ENCODE data around the gene MOB3A. TPM values are rescaled to one million over a fixed set of nuclear protein-coding genes. Genes with fewer than 3 reads are reported as not detected.

Gene MOB3A
- total and polyA plus RNA-seq, 2 donors (not counting 1 experiment from before 2014, with no cell fraction given), result 17.2 to 34.8 TPM

DNA sequence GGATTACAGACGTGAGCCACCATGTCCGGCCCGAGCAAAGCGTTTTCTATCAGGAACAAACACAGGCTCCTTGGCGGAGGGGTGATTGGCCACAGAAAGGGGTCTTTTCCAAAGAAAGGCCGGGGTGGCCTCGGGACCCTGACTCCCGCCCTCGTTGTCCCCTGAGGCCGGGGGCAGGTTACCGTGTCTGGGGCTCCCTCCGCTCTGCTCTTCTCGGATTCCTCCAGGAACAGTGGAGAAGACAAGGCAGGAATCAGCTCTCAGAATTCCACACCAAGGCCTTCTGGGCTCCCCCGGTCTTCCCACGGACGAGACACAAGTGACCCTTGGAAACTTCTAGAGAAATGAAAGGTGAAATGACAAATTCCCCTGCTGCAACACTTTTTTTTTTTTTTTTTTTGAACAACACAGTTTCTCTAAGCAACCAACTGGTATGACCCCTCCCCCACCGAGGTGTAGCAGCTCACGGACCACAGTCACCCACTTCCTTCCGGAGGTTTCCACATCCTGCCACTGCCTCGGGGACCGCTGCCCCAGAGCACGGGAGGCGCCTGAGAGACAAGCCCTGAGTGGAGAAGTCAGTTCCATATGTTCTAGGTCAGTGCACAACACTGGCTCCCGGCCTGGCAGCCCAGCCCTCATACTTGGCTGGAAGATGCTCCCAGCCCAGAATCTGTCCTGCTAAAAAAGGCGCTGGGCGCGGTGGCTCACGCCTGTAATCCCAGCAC is 11.0 kb downstream of the MOB3A start:
- Histone ChIP-seq H3K79me2 (ENCODE audit: control insufficient read depth, insufficient read depth, low read length) (peaks cover 29% of the 10 kb centered on the region), H3K27ac (ENCODE audit: insufficient read depth, low read length) (no peak overlapping the region), H3K36me3 (ENCODE audit: control insufficient read depth, insufficient read depth, low read length) (peaks cover 18% of the 10 kb centered on the region), H3K4me2 (ENCODE audit: extremely low read depth, insufficient read depth, low read length) (no peak overlapping the region), H3K9me3 (ENCODE audit: control insufficient read depth, insufficient read depth, low read depth, low read length) (no peaks in the 10 kb centered on the region), H4K20me1 (ENCODE audit: control insufficient read depth, extremely low read depth, insufficient read depth, low read length) (no peaks in the 10 kb centered on the region), H3K27me3 (ENCODE audit: control insufficient read depth, insufficient read depth, low read length) (no peaks in the 10 kb centered on the region), H3K9ac (ENCODE audit: insufficient read depth, low read length) (no peak overlapping the region), H3K4me1 (ENCODE audit: control insufficient read depth, extremely low read depth, insufficient read depth, low read length) (peaks cover 8% of the 10 kb centered on the region), H2AFZ (ENCODE audit: low read length) (no peak overlapping the region), H3K4me3 (replicated peaks in 1 of 4; ENCODE audit: control extremely low read depth in 1 of 4, insufficient read depth in 1 of 4, low read depth in 3 of 4, low read length in 4 of 4) (no peak overlapping the region)
- TF ChIP-seq, protein P1, sequence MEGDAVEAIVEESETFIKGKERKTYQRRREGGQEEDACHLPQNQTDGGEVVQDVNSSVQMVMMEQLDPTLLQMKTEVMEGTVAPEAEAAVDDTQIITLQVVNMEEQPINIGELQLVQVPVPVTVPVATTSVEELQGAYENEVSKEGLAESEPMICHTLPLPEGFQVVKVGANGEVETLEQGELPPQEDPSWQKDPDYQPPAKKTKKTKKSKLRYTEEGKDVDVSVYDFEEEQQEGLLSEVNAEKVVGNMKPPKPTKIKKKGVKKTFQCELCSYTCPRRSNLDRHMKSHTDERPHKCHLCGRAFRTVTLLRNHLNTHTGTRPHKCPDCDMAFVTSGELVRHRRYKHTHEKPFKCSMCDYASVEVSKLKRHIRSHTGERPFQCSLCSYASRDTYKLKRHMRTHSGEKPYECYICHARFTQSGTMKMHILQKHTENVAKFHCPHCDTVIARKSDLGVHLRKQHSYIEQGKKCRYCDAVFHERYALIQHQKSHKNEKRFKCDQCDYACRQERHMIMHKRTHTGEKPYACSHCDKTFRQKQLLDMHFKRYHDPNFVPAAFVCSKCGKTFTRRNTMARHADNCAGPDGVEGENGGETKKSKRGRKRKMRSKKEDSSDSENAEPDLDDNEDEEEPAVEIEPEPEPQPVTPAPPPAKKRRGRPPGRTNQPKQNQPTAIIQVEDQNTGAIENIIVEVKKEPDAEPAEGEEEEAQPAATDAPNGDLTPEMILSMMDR (conservative IDR thresholded peaks at IDR 0.05 in 1 of 2, IDR thresholded peaks at IDR 0.05 in 1 of 2; ENCODE audit: low read depth in 1 of 2, low read length in 2 of 2), result no peak
- TF ChIP-seq EZH2 (IDR thresholded peaks at IDR 0.05; ENCODE audit: low read length, missing control alignments), result no peak
- DNase-seq (ENCODE audit: low read depth in 2 of 2), result peak in 1 of 2 donors; percentile 46

- Histone ChIP-seq H3K79me2 (ENCODE audit: control insufficient read depth, insufficient read depth, low read length) (peaks cover 15% of the 10 kb centered on the region), H2AFZ (ENCODE audit: low read length) (no peak overlapping the region), H4K20me1 (ENCODE audit: control insufficient read depth, extremely low read depth, insufficient read depth, low read length) (no peaks in the 10 kb centered on the region), H3K4me1 (ENCODE audit: control insufficient read depth, extremely low read depth, insufficient read depth, low read length) (no peaks in the 10 kb centered on the region), H3K9me3 (ENCODE audit: control insufficient read depth, insufficient read depth, low read depth, low read length) (no peaks in the 10 kb centered on the region), H3K36me3 (ENCODE audit: control insufficient read depth, insufficient read depth, low read length) (peaks cover 21% of the 10 kb centered on the region), H3K4me3 (replicated peaks in 1 of 4; ENCODE audit: control extremely low read depth in 1 of 4, insufficient read depth in 1 of 4, low read depth in 3 of 4, low read length in 4 of 4) (no peak overlapping the region), H3K9ac (ENCODE audit: insufficient read depth, low read length) (no peak overlapping the region), H3K27me3 (ENCODE audit: control insufficient read depth, insufficient read depth, low read length) (no peaks in the 10 kb centered on the region), H3K27ac (ENCODE audit: insufficient read depth, low read length) (no peak overlapping the region), H3K4me2 (ENCODE audit: extremely low read depth, insufficient read depth, low read length) (no peak overlapping the region)
- TF ChIP-seq EZH2 (IDR thresholded peaks at IDR 0.05; ENCODE audit: low read length, missing control alignments), result no peak
- TF ChIP-seq, protein P1 (conservative IDR thresholded peaks at IDR 0.05 in 1 of 2, IDR thresholded peaks at IDR 0.05 in 1 of 2; ENCODE audit: low read depth in 1 of 2, low read length in 2 of 2), result no peak
- DNase-seq (ENCODE audit: low read depth in 2 of 2), result no peak
Measured at GRCh38 chr19:2083174-2083854, 12.8 kb downstream of the MOB3A start.

DNA sequence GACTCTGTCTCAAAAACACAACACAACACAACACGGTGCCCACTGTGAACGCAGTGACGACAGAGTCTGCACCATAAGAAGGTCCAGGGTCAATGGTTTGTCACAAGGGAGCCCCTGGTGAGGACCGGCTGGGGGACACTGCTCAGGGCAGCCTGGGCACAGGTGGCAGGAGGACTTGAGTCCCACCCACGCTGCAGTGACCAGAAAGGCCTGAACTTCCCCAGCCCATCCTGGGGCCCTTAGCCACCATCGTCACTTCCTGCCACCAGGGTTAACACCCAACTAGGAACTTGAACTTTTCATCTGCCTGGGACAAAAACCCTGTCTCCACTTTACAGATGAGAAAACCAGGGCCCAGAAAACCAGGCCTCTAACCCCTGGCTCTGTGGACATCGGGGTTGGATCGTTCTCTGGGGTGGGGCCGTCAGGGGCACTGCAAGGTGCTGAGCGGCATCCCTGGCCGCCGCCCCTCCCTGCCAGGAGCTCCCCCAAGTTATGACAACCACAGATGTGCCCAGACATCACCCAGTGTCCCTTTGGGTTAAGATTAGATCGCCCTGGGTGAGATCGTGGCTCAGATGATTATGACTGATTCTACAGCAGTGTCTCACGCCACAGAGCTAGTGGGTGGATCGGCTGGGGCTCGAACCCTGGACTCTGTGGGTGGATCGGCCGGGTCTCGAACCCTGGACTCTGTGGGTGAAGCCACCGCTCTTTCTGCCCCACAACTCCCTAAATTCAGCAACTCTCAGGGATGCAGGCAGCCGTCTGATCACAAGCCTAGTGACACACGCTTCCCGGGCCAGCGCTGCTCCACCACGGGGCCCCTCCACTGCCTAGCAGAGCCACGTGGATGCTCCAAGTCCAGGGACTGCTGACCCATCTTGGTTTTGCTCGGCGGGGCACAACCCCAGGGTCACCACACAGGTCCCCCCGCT is 14.0 kb downstream of the MOB3A start:
- Histone ChIP-seq H3K4me2 (ENCODE audit: extremely low read depth, insufficient read depth, low read length) (no peak overlapping the region), H3K4me1 (ENCODE audit: control insufficient read depth, extremely low read depth, insufficient read depth, low read length) (no peaks in the 10 kb centered on the region), H4K20me1 (ENCODE audit: control insufficient read depth, extremely low read depth, insufficient read depth, low read length) (no peaks in the 10 kb centered on the region), H3K4me3 (replicated peaks in 1 of 4; ENCODE audit: control extremely low read depth in 1 of 4, insufficient read depth in 1 of 4, low read depth in 3 of 4, low read length in 4 of 4) (no peak overlapping the region), H3K79me2 (ENCODE audit: control insufficient read depth, insufficient read depth, low read length) (peaks cover 8% of the 10 kb centered on the region), H3K27ac (ENCODE audit: insufficient read depth, low read length) (no peak overlapping the region), H3K9ac (ENCODE audit: insufficient read depth, low read length) (no peak overlapping the region), H3K36me3 (ENCODE audit: control insufficient read depth, insufficient read depth, low read length) (peaks cover 26% of the 10 kb centered on the region), H3K9me3 (ENCODE audit: control insufficient read depth, insufficient read depth, low read depth, low read length) (no peaks in the 10 kb centered on the region), H2AFZ (ENCODE audit: low read length) (no peak overlapping the region), H3K27me3 (ENCODE audit: control insufficient read depth, insufficient read depth, low read length) (no peaks in the 10 kb centered on the region)
- no peak for DNase-seq (ENCODE audit: low read depth in 2 of 2)
- TF ChIP-seq, protein P1 (conservative IDR thresholded peaks at IDR 0.05 in 1 of 2, IDR thresholded peaks at IDR 0.05 in 1 of 2; ENCODE audit: low read depth in 1 of 2, low read length in 2 of 2), result no peak
- no peak for TF ChIP-seq EZH2 (IDR thresholded peaks at IDR 0.05; ENCODE audit: low read length, missing control alignments)
